HepG2 (cell line): ENCODE results near the gene TBCEL.

Source experiments
- CTCF ChIP-seq: sonication (generic); formaldehyde crosslinking; IDR thresholded peaks from 2 replicates; pipeline ENCODE4 v1.5.0; 2020; ENCODE audit warnings: mild to moderate bottlenecking, missing genetic modification reagents, moderate library complexity
- ETS1 ChIP-seq: sonication (generic); formaldehyde crosslinking; IDR thresholded peaks from 2 replicates; pipeline ENCODE4 v1.4.0; 2020; ENCODE audit warnings: missing genetic modification reagents
- MAFK ChIP-seq, 2 experiments: IDR thresholded peaks in 1 of 2; conservative IDR thresholded peaks in 1 of 2; 2 replicates each; pipeline ENCODE4 v1.6.1; 2011; ENCODE audit warnings: improper control_type of control experiment in 2 of 2, low read length in 2 of 2
- POLR2A ChIP-seq, 2 experiments: IDR thresholded peaks; 2 replicates each; pipeline ENCODE4 v1.6.1; 2011; ENCODE audit warnings: low read depth in 2 of 2, low read length in 2 of 2, mild to moderate bottlenecking in 1 of 2, moderate library complexity in 1 of 2; ENCODE audit not compliant: insufficient read depth in 1 of 2
- ZFAT ChIP-seq: sonication (generic); formaldehyde crosslinking; conservative IDR thresholded peaks from 2 replicates; pipeline ENCODE4 v1.8.1; 2023; ENCODE audit warnings: missing genetic modification reagents, inconsistent platforms
- ZNF205 ChIP-seq: IDR thresholded peaks from 2 replicates; pipeline ENCODE4 v1.6.1; 2018; ENCODE audit warnings: missing biosample characterization, missing genetic modification reagents
- ZNF274 ChIP-seq: sonication (generic); formaldehyde crosslinking; IDR thresholded peaks from 2 replicates; pipeline ENCODE4 v1.5.1; 2020; ENCODE audit warnings: mild to moderate bottlenecking, missing genetic modification reagents
- ZNF335 ChIP-seq: sonication (generic); formaldehyde crosslinking; IDR thresholded peaks from 2 replicates; pipeline ENCODE4 v1.4.0; 2020; ENCODE audit warnings: missing genetic modification reagents
- TF ChIP-seq, protein P1 (sequence below): sonication (generic); formaldehyde crosslinking; conservative IDR thresholded peaks from 2 replicates; pipeline ENCODE4 v1.5.0; 2020; ENCODE audit warnings: missing genetic modification reagents

GRCh38 chr11:121032546-121032945 lies 8.6 kb downstream of the TBCEL start:
- TF ChIP-seq MAFK (conservative IDR thresholded peaks at IDR 0.05 in 1 of 2, IDR thresholded peaks at IDR 0.05 in 1 of 2; ENCODE audit: low read length in 2 of 2) (no peak), CTCF (CRISPR knock-in tag) (peak; percentile 64), ZNF205 (CRISPR knock-in tag) (no peak), ZNF335 (CRISPR knock-in tag) (no peak), ZFAT (CRISPR knock-in tag) (no peak), ETS1 (no peak), ZNF274 (CRISPR knock-in tag) (no peak), POLR2A (IDR thresholded peaks at IDR 0.05; ENCODE audit: insufficient read depth in 1 of 2, low read depth in 2 of 2, low read length in 2 of 2) (no peak)
- TF ChIP-seq, protein P1, sequence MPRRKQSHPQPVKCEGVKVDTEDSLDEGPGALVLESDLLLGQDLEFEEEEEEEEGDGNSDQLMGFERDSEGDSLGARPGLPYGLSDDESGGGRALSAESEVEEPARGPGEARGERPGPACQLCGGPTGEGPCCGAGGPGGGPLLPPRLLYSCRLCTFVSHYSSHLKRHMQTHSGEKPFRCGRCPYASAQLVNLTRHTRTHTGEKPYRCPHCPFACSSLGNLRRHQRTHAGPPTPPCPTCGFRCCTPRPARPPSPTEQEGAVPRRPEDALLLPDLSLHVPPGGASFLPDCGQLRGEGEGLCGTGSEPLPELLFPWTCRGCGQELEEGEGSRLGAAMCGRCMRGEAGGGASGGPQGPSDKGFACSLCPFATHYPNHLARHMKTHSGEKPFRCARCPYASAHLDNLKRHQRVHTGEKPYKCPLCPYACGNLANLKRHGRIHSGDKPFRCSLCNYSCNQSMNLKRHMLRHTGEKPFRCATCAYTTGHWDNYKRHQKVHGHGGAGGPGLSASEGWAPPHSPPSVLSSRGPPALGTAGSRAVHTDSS (CRISPR knock-in tag) = no peak
